DMS53 (cell line): ENCODE measurements around the gene EFCAB10.
A peak's percentile ranks its signal among the peaks of the same experiment; 100 is the strongest.

Source experiments
- DNase-seq: peaks from one replicate; lab custom pipeline; 2025; lab: John Stamatoyannopoulos, UW

The EFCAB10 gene

GRCh38 chr7:105581066-105581811, at the start of gene EFCAB10:
Gene EFCAB10, minus strand, starts transcription at chr7:105581493. Its CDS starts 30 bp downstream, at chr7:105581463.
- peak; percentile 99 for DNase-seq

GRCh38 chr7:105625986-105626385, 44.7 kb upstream of the EFCAB10 start:
- DNase-seq = no peak

GRCh38 chr7:105623906-105624305, 42.6 kb upstream of the EFCAB10 start:
- no peak for DNase-seq

- no peak for DNase-seq
Observed at GRCh38 chr7:105623378-105623777, 42.1 kb upstream of the EFCAB10 start.

GRCh38 chr7:105622106-105622731, 40.9 kb upstream of the EFCAB10 start:
- no peak for DNase-seq

GRCh38 chr7:105621617-105622016, 40.3 kb upstream of the EFCAB10 start:
- no peak for DNase-seq

- DNase-seq = no peak
Observed at GRCh38 chr7:105621176-105621575, 39.9 kb upstream of the EFCAB10 start.

- no peak for DNase-seq
Observed at GRCh38 chr7:105619590-105619989, 38.3 kb upstream of the EFCAB10 start.

- no peak for DNase-seq
Observed at GRCh38 chr7:105618016-105618296, 36.7 kb upstream of the EFCAB10 start.

- no peak for DNase-seq
Observed at GRCh38 chr7:105617280-105618015, 36.2 kb upstream of the EFCAB10 start.

GRCh38 chr7:105614341-105614840, 33.1 kb upstream of the EFCAB10 start:
- DNase-seq = no peak

- no peak for DNase-seq
Observed at GRCh38 chr7:105613611-105614330, 32.5 kb upstream of the EFCAB10 start.

GRCh38 chr7:105612806-105613205, 31.5 kb upstream of the EFCAB10 start:
- DNase-seq = no peak

GRCh38 chr7:105611856-105612775, 30.8 kb upstream of the EFCAB10 start:
- DNase-seq = no peak

GRCh38 chr7:105610165-105610930, 29.1 kb upstream of the EFCAB10 start:
- DNase-seq = no peak

GRCh38 chr7:105602325-105603305, 21.3 kb upstream of the EFCAB10 start:
- DNase-seq = no peak

- no peak for DNase-seq
Observed at GRCh38 chr7:105600720-105601550, 19.6 kb upstream of the EFCAB10 start.

- DNase-seq = no peak
Observed at GRCh38 chr7:105599551-105599950, 18.3 kb upstream of the EFCAB10 start.
